NCI-H2227 (cell line): Measurements from ENCODE around the gene CTCF.

Source experiments
- DNase-seq: peaks from one replicate; lab custom pipeline; 2025; ENCODE audit not compliant: unreplicated experiment; lab: John Stamatoyannopoulos, UW

Gene CTCF

DNA sequence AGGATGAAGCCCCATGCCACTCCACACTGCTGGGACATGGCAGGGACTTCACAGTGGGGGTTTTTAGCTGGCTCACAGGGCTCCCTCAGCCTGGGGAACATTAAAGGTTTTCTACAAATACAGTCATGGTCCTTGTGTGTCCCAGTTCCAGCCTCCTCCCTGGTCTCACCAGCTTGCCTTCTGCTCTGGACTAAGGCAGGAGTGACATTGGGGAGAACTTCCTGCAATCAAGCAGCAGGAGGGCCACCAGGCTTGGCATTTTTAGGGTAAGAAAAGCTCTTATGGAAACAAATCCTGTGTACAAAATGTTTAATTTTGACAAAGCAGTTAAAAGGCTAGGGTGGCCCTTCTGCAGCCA lies 100.3 kb downstream of the CTCF start:
- DNase-seq = no peak

DNA sequence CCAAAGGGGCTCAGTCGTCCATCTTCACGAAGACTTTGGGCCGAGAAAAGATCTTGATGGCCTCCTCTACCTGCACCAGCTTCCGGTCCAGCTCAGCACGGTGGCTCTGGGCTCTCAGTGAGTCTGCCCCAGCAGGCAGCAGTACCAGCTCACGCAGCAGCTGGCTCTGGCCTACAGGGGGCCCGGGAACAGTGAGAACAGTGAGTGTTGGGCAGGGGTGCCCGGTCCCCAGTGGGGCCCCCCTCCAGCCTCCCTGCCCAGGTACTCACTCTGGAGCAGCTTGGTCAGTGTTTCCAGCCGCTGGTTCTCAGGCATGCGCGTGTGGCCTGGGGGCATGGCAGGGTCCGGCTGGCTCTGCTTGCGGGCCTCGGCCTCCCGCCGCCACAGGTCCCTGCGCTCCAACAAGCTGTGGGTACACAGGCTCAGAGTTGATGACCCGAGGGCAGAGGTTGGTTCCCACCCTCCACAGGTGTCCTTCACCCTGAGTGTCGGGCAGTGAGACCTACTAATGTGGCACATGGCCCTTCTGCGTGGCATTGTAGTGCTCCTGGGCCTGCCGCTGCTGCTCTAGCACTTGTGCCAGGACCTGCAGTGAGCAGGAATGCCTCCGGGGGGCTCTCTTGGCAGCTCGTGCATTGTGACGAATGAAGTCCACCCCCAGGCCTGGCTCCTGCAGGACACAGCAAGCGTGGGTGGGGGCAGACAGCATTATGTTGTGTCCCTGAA lies 101.0 kb downstream of the CTCF start:
- peak; percentile 16 for DNase-seq

DNA sequence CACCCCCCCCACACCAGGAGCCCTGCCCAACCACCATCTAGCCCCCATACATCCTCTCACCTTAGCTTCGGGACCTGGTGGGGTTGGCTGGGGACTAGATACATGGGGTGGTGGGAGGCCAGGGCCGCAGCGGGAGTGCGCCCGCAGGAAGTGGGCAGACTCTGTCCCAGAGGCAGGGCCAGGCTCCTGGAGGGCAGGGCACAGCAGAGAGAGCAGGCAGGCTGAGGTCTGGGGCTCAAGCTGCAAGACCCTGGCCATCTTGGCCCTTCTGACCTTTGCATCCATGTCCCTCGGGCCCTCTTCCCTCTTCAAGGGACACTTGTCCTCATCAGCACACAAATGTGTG lies 101.5 kb downstream of the CTCF start:
- no peak for DNase-seq

GRCh38 chr16:67664258-67664657 lies 101.9 kb downstream of the CTCF start:
- no peak for DNase-seq

DNA sequence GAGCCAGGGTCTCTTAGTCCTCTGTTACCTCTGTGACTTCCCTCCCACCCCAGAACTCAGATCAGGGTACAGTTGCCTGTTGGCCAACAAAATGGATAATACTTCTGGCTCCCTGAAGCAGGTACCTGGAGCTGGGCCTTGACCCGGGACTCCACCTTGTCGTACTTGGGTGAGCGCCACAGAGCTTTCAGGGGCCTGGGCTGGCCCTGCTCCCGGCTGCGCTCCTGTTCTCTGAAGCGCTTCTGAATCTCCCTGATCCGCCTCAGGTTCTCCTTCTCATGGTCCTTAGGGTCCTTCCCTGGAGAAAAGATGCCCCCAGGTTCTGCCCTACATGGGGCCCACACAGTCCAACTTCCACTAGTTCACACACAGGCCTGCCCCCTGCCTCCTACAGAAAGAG lies 102.5 kb downstream of the CTCF start:
- no peak for DNase-seq

DNA sequence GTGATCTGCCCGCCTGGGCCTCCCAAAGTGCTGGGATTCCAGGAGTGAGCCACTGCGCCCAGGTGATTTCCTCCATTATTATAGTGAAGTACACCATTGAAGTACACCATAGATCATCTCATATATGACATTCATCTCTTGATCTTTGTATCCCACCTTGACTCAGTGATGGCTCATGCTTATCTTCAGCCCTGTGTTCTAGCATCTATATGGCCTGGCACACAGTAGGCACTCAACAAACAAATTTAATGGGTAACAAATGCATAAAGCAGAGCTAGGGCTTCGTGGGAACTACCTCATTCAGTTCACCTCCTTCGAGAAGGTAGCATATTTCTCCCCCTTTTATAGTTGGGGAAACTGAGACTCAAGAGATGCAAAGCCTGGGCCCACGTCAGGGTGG lies 103.3 kb downstream of the CTCF start:
- no peak for DNase-seq

- peak; percentile 44 for DNase-seq
Observed at GRCh38 chr16:67666032-67666551, 103.8 kb downstream of the CTCF start.

DNA sequence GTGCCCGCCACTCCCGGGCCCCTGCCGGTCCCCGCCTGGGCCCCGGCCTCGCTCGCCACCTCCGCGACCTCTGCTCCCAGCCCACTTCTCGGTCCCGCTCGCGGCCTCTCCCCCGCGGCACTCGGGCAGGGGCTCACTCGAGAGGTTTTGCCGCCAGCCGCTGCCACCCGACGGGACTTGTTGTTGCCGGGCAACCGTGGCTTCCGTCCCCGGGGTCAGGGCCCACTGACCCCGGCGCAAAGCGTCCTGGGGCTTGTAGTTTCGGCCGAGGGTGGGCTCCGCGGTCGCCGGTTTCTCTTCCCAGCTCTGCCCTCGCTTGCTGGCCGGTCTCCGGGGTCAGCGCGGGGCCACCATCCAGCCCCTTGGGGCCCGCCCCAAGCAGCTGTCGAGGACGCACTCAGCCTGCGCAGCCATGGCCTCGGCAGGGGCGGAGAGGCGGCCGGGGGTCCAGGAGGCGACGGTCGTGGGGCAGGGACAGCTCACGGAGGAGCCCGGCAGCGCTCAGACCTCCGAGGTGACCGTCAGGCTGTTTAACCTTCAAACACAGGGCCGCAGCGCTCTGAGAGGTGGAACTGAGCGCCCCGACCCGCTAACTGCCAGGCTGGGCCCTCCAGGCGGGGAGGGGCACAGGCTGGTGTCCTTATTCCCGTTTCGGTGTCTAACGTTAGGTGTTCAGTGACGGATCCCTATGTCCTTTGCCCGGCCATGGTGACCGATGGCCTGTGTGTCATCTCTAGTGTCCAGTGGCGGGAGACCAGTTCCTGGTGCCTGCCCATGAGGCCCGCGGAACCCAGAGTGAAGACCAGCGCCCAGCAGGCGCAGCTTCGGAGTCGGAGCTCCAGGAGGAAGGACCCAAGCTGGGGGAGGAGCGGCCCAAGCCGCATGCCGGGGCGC lies 104.5 kb downstream of the CTCF start, which contains the start of the genes C16orf86 and ENKD1:
TSS of gene C16orf86 (plus strand) at position 256 of the 894 bp plus-strand sequence. CDS start at position 413, 157 bp downstream.
TSS of gene ENKD1 (minus strand) at position 192 of the 894 bp plus-strand sequence. CDS start 308 bp downstream, outside the sequence.
- DNase-seq = peak; percentile 85

GRCh38 chr16:67667453-67667816 lies 105.1 kb downstream of the CTCF start:
- DNase-seq = no peak

GRCh38 chr16:67667817-67668494 lies 105.6 kb downstream of the CTCF start:
- peak; percentile 86 for DNase-seq

- no peak for DNase-seq
Observed at GRCh38 chr16:67668495-67669157, 106.3 kb downstream of the CTCF start.

DNA sequence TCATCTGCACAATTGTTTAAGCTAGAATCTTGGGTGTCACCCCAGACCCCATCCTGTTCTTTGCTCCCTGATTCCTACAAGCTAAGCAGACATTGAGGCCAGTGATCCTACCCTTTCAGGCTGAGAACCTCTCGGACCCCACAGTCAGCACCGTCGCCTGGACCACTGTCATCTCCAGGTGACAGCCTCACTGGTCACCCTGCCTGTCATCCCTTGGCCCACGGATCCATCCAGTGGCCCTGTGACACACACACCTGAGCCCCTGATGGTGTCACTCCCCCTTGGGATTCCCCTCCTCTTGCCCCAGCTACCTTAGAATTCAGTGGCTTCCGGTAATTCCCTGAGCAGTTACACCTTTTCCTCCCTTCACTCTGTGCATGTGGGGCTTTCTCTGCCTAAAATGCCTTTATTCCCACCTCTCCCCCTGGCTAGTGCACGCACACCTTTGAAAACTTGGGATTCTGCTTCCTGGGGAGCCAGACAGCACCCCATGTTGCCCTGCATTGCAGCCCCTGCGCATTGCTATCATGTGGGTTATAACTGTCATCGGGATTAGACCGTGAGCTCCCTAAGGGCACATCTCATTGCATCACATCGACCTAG lies 107.3 kb downstream of the CTCF start:
- no peak for DNase-seq

DNA sequence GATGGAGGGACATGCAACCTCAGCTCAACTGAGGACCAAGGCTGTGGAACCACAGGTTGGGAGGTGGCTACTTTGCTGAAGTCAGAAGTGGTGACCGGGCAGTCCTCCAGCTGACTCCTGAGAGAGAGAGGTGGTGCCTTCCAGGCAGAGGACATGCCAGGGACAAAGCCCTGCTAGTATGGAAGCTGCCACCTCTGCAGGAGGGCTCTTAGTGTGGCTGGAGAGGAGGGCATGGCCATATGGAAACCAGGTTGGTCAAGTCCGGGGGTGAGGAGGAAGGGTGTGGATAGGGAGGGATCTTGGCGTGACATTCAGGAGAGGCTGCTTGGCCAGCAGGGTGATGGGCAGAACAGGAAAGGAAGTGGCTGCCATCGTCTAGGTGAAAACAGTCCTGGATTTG lies 110.0 kb downstream of the CTCF start:
- no peak for DNase-seq

DNA sequence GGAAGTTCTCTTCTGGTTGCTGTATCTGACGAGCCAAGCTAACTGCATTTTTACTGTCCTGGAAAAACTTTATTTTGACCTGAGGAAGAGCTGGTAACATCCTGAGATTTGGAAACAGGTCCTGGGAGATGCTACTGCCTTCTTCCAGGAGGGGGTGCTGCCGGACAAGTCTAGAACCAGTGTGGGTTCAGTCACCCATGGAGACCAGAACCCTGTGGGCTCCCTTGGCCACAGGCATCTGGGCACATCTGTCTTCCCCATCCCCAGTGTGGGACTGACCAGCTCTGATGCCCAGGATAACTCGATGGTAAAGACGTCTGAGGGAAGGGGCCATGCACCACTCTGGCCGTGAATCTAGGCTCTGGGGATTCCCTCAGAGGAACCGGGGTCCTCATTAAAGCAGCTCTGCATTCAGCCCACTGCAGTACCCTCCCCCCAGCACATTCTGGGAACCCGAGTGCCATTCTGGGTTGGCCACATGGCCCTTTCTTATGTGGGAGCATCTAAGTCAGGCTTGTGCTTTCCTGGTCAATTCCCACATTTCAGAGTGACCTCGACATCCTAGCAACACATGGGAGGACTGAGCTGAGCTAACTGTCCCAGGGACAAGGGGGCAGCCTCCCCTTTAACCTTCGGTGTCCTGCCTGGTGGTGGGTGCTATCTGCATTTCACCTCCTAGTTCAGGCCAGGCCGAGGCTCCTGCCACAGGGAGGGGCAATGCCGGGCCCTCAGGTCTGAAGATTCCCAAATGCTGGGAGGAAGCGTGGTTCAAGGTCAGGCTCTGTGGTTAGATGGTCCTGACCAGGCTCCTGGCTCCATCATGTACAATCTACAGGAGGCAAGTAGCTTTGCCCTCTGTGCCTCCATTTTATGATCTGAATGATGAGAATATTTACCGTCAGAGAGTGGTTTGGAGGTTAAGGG lies 110.7 kb downstream of the CTCF start:
- peak; percentile 63 for DNase-seq

DNA sequence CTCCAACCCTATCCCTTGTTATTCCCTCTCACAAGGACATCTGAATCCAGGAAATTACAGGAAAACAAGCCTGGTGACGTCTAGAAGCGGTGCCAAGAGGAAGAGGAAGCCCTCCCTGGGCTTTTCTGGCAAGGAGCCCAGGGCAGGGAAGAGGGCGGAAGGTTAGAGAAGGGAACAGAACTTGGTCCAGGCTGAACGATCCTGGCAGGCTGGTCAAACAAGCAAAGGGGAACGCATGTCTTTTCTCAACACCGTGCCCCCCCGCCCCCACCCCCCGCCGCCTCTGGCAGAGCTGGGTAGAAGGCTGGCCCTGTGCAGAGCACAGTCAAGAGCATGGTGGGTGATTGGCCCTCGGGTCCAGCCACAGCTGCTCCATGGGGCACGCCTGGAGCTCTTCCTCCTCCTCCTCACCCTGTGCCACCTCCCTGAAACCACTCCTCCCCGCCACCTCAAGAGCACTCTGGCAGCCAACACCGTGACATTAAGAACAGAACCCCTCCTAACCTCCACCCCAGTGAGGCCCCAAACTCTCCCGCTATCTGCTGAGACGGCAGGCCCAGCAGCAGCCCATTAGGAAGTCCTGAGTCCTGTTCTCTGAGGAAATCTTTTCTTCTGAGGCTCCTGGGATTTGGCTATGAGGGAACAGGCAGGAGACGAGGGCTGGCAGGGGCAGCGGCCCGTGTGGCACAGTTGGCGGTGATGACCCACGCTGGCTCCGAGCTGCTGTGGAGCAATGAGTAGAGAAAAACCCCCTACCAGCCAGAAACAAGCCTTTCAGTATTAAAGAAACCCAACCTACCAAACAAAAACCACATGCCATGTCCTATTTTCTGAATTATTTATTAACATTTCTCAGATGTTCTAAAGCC lies 111.6 kb downstream of the CTCF start:
- no peak for DNase-seq

GRCh38 chr16:67674851-67675578 lies 112.7 kb downstream of the CTCF start:
- DNase-seq = no peak

- DNase-seq = no peak
Observed at GRCh38 chr16:67675579-67675935, 113.2 kb downstream of the CTCF start.

GRCh38 chr16:67675999-67676398 lies 113.7 kb downstream of the CTCF start:
- DNase-seq = no peak
